Myocyte (in vitro differentiated cells): ENCODE data around the gene PLS1. TPM values are rescaled to one million over a fixed set of nuclear protein-coding genes. Genes with fewer than 3 reads are reported as not detected.
"Not testable (repeated sequence)": the region's sequence is repeated elsewhere in the genome, so short reads cannot be mapped to it uniquely, and the experiment has no call there.

Source experiments
- DNase-seq: peaks from one replicate; pipeline ENCODE4 v3.0.0-alpha.2; 2012; ENCODE audit warnings: low read depth
- total RNA-seq: library from RNA; depleted of rRNA; stranded (reverse); fragments of >200 nt; gene quantifications from 2 replicates; pipeline ENCODE4 v1.2.3, GENCODE V29; 2014

PLS1 gene
- total RNA-seq, 1 donor from 2014 or later, result 0.53 TPM

- DNase-seq, result no peak
Observed at GRCh38 chr3:142691527-142691926, 95.3 kb downstream of the PLS1 start.

DNA sequence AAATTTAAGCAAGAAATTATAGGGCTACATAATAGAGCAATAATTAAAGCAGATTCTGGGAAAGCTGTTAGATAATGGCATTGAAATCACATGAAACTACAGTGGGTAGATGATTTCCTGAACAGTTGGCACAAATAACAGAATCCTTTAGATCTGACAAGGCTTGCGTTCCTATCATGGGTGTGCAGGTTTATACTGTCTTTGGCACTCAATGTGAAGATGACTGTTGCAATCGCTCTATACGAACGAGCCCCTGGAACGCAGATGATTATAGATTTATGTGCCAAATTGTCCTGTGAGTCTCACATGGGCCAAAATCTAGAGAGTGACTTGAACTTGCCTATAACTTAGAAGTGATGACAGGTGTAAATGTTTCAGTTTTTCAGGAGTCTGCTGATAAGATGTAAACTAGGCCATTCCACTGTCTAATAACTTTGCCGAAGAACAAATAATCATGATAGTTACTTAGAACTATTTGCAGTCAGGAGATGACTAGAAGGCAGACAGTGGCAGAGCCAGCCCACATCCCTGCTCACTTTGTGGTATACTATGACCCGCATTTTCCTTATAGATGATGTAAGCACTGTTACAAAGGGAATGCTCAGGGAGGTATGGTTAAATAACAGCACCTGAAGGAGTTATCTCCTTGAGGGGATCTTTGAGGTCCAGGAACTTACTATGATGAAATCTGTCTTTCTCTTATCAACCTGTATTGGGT, 97.1 kb downstream of the PLS1 start:
- DNase-seq, result no peak

DNA sequence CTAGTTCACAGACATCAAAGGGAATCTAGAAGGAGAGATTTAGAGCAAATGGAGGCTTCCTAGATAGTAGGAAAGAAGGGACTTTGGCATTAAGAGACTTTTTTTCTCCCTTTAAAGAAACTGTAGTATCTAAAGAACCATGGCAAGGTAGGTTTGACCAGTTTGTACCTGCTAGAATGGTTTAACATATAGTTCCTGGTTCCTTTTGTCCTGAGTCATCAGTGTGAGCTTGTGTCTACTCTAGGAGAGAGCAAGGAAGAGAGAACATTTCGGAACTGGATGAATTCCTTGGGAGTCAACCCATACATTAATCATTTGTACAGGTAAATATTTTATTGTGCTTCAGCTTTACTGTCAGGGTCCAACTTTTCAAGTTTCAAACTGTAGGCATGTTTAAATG, 98.0 kb downstream of the PLS1 start:
- DNase-seq, result no peak

GRCh38 chr3:142705198-142705597, 109.0 kb downstream of the PLS1 start:
- no peak for DNase-seq

GRCh38 chr3:142706321-142707127, 110.3 kb downstream of the PLS1 start:
- no peak for DNase-seq

- DNase-seq, result no peak
Observed at GRCh38 chr3:142709207-142709606, 113.0 kb downstream of the PLS1 start.

DNA sequence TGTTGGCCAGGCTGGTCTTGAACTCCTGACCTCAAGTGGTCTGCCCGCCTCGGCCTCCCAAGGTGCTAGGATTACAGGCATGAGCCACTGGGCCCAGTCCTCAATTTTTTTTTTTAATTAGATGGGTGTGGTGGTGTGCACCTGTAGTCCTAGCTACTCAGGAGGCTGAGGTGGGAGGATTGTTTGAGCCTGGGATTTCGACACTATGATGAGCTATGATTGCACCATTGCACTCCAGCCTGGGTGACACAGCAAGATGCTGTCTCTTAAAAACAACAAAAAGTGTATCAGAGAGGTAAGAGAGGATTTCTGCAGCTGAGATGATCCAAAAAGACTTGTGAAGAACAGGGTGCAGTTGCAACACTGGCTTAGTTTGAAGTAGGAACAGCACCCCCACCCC, 118.7 kb downstream of the PLS1 start:
- not testable (repeated sequence) for DNase-seq

DNA sequence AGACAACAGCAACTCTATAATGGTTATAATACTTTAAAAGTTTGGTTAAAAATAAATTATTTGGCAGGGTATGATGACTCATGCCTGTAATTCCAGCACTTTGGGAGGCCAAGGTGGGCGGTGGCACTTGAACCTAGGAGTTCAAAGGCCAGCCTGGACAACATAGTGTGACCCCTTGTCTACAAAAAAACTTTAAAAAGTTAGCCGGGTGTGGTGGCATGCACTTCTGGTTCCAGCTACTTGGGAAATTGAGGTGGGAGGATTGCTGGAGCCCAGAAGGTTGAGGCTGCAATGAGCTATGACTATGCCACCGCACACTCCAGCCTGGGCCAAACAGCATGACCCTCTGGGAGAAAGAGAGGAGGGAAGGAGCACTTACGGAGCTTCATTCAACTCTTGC, 119.9 kb downstream of the PLS1 start:
- no peak for DNase-seq

DNA sequence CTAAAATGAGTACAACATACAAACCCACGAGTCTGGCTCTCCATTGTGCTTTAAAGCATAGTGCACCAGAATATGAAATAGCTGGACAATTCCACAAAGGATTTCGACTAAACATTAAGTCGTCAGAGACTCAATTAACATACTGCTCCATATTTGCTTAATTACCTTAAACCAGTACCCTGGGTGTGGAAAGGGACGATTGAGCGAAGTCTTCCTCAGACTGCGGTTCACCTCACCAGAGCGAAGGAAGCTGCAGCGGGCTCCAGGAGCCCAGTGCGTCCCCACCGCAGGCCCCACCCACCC, 127.4 kb downstream of the PLS1 start:
- no peak for DNase-seq

GRCh38 chr3:142723968-142724681, 127.9 kb downstream of the PLS1 start, which contains the start of gene TRPC1:
Gene TRPC1 (plus strand): TSS chr3:142724034. CDS start chr3:142724560, 526 bp downstream.
- DNase-seq, result peak; percentile 85

- peak; percentile 43 for DNase-seq
Observed at GRCh38 chr3:142724682-142725356, 128.6 kb downstream of the PLS1 start.

- no peak for DNase-seq
Observed at GRCh38 chr3:142725357-142725739, 129.2 kb downstream of the PLS1 start.

DNA sequence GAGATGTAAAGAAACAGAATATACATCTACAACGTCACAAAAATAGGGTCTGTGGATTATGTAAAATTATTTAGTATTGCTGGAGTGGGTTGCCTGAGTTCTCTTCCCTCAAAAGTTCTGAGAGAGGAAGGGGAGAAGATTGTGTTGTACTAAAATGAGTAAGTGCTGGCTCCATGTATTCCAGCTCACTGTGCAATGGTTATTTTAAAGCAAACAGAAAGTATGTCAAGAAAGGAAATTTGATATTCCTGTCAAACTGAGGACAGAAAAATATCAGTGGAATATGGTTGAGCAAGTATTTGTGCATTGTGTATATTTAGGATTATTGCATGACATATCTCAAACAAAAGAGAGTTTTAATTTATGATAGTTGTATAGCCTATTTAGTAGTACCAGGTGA, 129.8 kb downstream of the PLS1 start:
- no peak for DNase-seq

- DNase-seq, result no peak
Observed at GRCh38 chr3:142732066-142732465, 135.9 kb downstream of the PLS1 start.

DNA sequence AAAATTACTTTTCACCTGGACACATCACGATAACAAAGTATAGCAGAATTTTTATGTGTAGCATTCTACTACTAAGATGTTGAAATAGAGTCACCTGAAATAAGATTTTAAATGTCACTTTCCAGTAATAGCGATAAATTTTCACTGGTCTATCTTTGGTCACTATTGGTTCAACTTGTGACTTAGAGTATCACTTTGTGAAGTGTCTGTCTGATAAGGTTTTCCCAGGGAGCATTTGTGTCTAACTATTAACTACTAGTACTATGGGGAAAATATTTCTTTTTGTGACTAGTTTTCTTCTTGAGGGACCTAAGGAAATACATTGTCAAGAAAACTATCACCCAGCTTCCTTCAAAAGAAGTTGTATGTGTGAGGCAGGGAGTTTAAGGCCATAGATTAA, 138.6 kb downstream of the PLS1 start:
- no peak for DNase-seq

GRCh38 chr3:142735462-142735861, 139.3 kb downstream of the PLS1 start:
- peak; percentile 14 for DNase-seq

GRCh38 chr3:142738396-142738795, 142.2 kb downstream of the PLS1 start:
- DNase-seq, result no peak

- no peak for DNase-seq
Observed at GRCh38 chr3:142746646-142747045, 150.5 kb downstream of the PLS1 start.

DNA sequence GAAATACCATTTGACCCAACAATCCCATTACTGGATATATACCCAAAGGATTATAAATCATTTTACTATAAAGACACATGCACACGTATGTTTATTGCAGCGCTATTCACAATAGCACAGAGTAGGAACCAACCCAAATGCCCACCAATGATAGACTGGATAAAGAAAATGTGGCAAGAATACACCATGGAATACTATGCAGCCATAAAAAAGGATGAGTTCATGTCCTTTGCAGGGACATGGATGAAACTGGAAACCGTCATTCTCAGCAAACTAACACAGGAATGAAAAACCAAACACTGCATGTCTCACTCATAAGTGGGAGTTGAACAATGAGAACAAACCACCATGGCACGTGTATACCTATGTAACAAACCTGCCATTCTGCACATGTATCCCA, 154.3 kb downstream of the PLS1 start:
- not testable (repeated sequence) for DNase-seq

GRCh38 chr3:142752605-142753004, 156.4 kb downstream of the PLS1 start:
- not testable (repeated sequence) for DNase-seq

GRCh38 chr3:142754494-142754893, 158.3 kb downstream of the PLS1 start:
- no peak for DNase-seq
